Measurements from ENCODE around the gene PTDSS2. TPM values are rescaled to one million over a fixed set of nuclear protein-coding genes. Genes with fewer than 3 reads are reported as not detected.

PTDSS2 gene
- total RNA-seq, 1 donor from 2014 or later = 185 TPM

GRCh38 chr11:405323-405953 is 44.6 kb upstream of the PTDSS2 start:
- Histone ChIP-seq H3K27me3 (peaks cover 1% of the 10 kb centered on the region), H3K36me3 (no peaks in the 10 kb centered on the region), H3K9me3 (no peaks in the 10 kb centered on the region), H3K27ac (no peak overlapping the region), H3K4me1 (peaks cover 6 to 8% of the 10 kb centered on the region in 2 donors), H3K4me3 (no peak overlapping the region)
- intact Hi-C loops (cut with DNase I) = no loop called here
- DNase-seq (ENCODE audit: low spot score in 2 of 2) = no peak
- TF ChIP-seq CTCF (IDR thresholded peaks at IDR 0.05) = no peak

GRCh38 chr11:405954-406795 is 43.9 kb upstream of the PTDSS2 start:
- DNase-seq (ENCODE audit: low spot score in 2 of 2) = no peak

GRCh38 chr11:406796-407650 is 43.1 kb upstream of the PTDSS2 start:
- H3K27ac ChIP-seq = no peak overlapping the region
- peak; percentile 33 to 88 for DNase-seq (ENCODE audit: low spot score in 2 of 2)

More at GRCh38 chr11:405954-406795, 43.9 kb upstream of the PTDSS2 start:
- Histone ChIP-seq H3K9me3 (no peaks in the 10 kb centered on the region), H3K36me3 (no peaks in the 10 kb centered on the region), H3K4me3 (peak overlapping the region; percentile 55 to 56), H3K27me3 (no peaks in the 10 kb centered on the region), H3K27ac (no peak overlapping the region), H3K4me1 (peaks cover 6 to 8% of the 10 kb centered on the region in 2 donors)
- intact Hi-C loops (cut with DNase I) = loop anchor here (2.0 kb wide), 1 partner anchor 45 kb away; the partner anchor contains the start of gene PTDSS2
- TF ChIP-seq CTCF (IDR thresholded peaks at IDR 0.05) = no peak

GRCh38 chr11:407651-408123 is 42.4 kb upstream of the PTDSS2 start:
- Histone ChIP-seq H3K27ac (no peak overlapping the region), H3K4me1 (peaks cover 6 to 8% of the 10 kb centered on the region in 2 donors), H3K27me3 (no peaks in the 10 kb centered on the region), H3K36me3 (no peaks in the 10 kb centered on the region), H3K4me3 (peak overlapping the region in 1 of 2 donors; percentile 56), H3K9me3 (no peaks in the 10 kb centered on the region)
- intact Hi-C loops (cut with DNase I) = loop anchor here (2.0 kb wide), 1 partner anchor 43 kb away; the partner anchor contains the start of gene PTDSS2
- no peak for TF ChIP-seq CTCF (IDR thresholded peaks at IDR 0.05)
- no peak for DNase-seq (ENCODE audit: low spot score in 2 of 2)

More at GRCh38 chr11:406796-407650, 43.1 kb upstream of the PTDSS2 start:
- Histone ChIP-seq H3K36me3 (no peaks in the 10 kb centered on the region), H3K27me3 (no peaks in the 10 kb centered on the region), H3K4me3 (peak overlapping the region; percentile 55 to 56), H3K4me1 (peaks cover 6 to 8% of the 10 kb centered on the region in 2 donors), H3K9me3 (no peaks in the 10 kb centered on the region)
- no peak for TF ChIP-seq CTCF (IDR thresholded peaks at IDR 0.05)
- intact Hi-C loops (cut with DNase I) = loop anchor here (2.0 kb wide), 1 partner anchor 44 kb away; the partner anchor contains the start of gene PTDSS2
